ENCODE data around the gene COL18A1.
"Not testable (repeated sequence)": the region's sequence is repeated elsewhere in the genome, so short reads cannot be mapped to it uniquely, and the experiment has no call there.

COL18A1 gene

GRCh38 chr21:45433301-45433700 lies 28.3 kb downstream of the COL18A1 start:
- Histone ChIP-seq H3K4me1 (ENCODE audit: control insufficient read depth, insufficient read depth, low read length) (peaks cover 42% of the 10 kb centered on the region), H3K36me3 (ENCODE audit: control insufficient read depth, insufficient read depth, low read length) (peaks cover 9% of the 10 kb centered on the region)

GRCh38 chr21:45433911-45434644 lies 29.1 kb downstream of the COL18A1 start:
- Histone ChIP-seq H3K36me3 (ENCODE audit: control insufficient read depth, insufficient read depth, low read length) (peaks cover 6% of the 10 kb centered on the region), H3K9me3 (ENCODE audit: control insufficient read depth, insufficient read depth, low read length) (no peaks in the 10 kb centered on the region), H3K9ac (ENCODE audit: low read depth, low read length) (0 out of 2 replicates have a peak overlapping the region, but pooled peaks have one; percentile 25), H3K27ac (ENCODE audit: low read depth, low read length) (no peak overlapping the region), H3K27me3 (ENCODE audit: control insufficient read depth, insufficient read depth, low read length) (no peaks in the 10 kb centered on the region), H3K4me1 (ENCODE audit: control insufficient read depth, insufficient read depth, low read length) (peaks cover 43% of the 10 kb centered on the region), H3K4me3 (ENCODE audit: low read depth, low read length) (no peak overlapping the region)

More at GRCh38 chr21:45433301-45433700, 28.3 kb downstream of the COL18A1 start:
- H3K27ac ChIP-seq (ENCODE audit: low read depth, low read length), result no peak overlapping the region
- no peaks in the 10 kb centered on the region for H3K27me3 ChIP-seq (ENCODE audit: control insufficient read depth, insufficient read depth, low read length)
- no peak overlapping the region for H3K4me3 ChIP-seq (ENCODE audit: low read depth, low read length)
- no peak overlapping the region for H3K9ac ChIP-seq (ENCODE audit: low read depth, low read length)
- H3K9me3 ChIP-seq (ENCODE audit: control insufficient read depth, insufficient read depth, low read length), result no peaks in the 10 kb centered on the region

- Histone ChIP-seq H3K27ac (ENCODE audit: low read depth, low read length) (no peak overlapping the region), H3K4me1 (ENCODE audit: control insufficient read depth, insufficient read depth, low read length) (peaks cover 39% of the 10 kb centered on the region), H3K27me3 (ENCODE audit: control insufficient read depth, insufficient read depth, low read length) (no peaks in the 10 kb centered on the region), H3K4me3 (ENCODE audit: low read depth, low read length) (no peak overlapping the region), H3K9me3 (ENCODE audit: control insufficient read depth, insufficient read depth, low read length) (no peaks in the 10 kb centered on the region), H3K36me3 (ENCODE audit: control insufficient read depth, insufficient read depth, low read length) (peaks cover 3% of the 10 kb centered on the region; the same call in 1 of the 2 replicates), H3K9ac (ENCODE audit: low read depth, low read length) (no peak overlapping the region)
Observed at GRCh38 chr21:45434645-45435217, 29.8 kb downstream of the COL18A1 start.

GRCh38 chr21:45435405-45435981 lies 30.5 kb downstream of the COL18A1 start:
- Histone ChIP-seq H3K4me3 (ENCODE audit: low read depth, low read length) (no peak overlapping the region), H3K9ac (ENCODE audit: low read depth, low read length) (no peak overlapping the region), H3K9me3 (ENCODE audit: control insufficient read depth, insufficient read depth, low read length) (no peaks in the 10 kb centered on the region), H3K27me3 (ENCODE audit: control insufficient read depth, insufficient read depth, low read length) (no peaks in the 10 kb centered on the region), H3K36me3 (ENCODE audit: control insufficient read depth, insufficient read depth, low read length) (peaks cover 3% of the 10 kb centered on the region; the same call in 1 of the 2 replicates), H3K27ac (ENCODE audit: low read depth, low read length) (no peak overlapping the region), H3K4me1 (ENCODE audit: control insufficient read depth, insufficient read depth, low read length) (peaks cover 32% of the 10 kb centered on the region)

GRCh38 chr21:45436351-45437065 lies 31.5 kb downstream of the COL18A1 start:
- H3K27me3 ChIP-seq (ENCODE audit: control insufficient read depth, insufficient read depth, low read length), result no peaks in the 10 kb centered on the region
- peaks cover 3% of the 10 kb centered on the region; the same call in 1 of the 2 replicates for H3K36me3 ChIP-seq (ENCODE audit: control insufficient read depth, insufficient read depth, low read length)
- no peak overlapping the region for H3K4me3 ChIP-seq (ENCODE audit: low read depth, low read length)
- H3K4me1 ChIP-seq (ENCODE audit: control insufficient read depth, insufficient read depth, low read length), result peaks cover 26% of the 10 kb centered on the region
- H3K27ac ChIP-seq (ENCODE audit: low read depth, low read length), result no peak overlapping the region
- H3K9ac ChIP-seq (ENCODE audit: low read depth, low read length), result no peak overlapping the region
- H3K9me3 ChIP-seq (ENCODE audit: control insufficient read depth, insufficient read depth, low read length), result no peaks in the 10 kb centered on the region

- H3K4me1 ChIP-seq (ENCODE audit: control insufficient read depth, insufficient read depth, low read length), result peaks cover 19% of the 10 kb centered on the region
- H3K9me3 ChIP-seq (ENCODE audit: control insufficient read depth, insufficient read depth, low read length); H3K36me3 ChIP-seq (ENCODE audit: control insufficient read depth, insufficient read depth, low read length); H3K9ac ChIP-seq (ENCODE audit: low read depth, low read length); H3K4me3 ChIP-seq (ENCODE audit: low read depth, low read length); H3K27me3 ChIP-seq (ENCODE audit: control insufficient read depth, insufficient read depth, low read length); H3K27ac ChIP-seq (ENCODE audit: low read depth, low read length): not testable (repeated sequence)
Observed at GRCh38 chr21:45437844-45438243, 32.9 kb downstream of the COL18A1 start.

GRCh38 chr21:45438391-45439145 lies 33.6 kb downstream of the COL18A1 start:
- Histone ChIP-seq H3K36me3 (ENCODE audit: control insufficient read depth, insufficient read depth, low read length) (peaks cover 3% of the 10 kb centered on the region; the same call in 1 of the 2 replicates), H3K9ac (ENCODE audit: low read depth, low read length) (no peak overlapping the region), H3K27me3 (ENCODE audit: control insufficient read depth, insufficient read depth, low read length) (no peaks in the 10 kb centered on the region), H3K9me3 (ENCODE audit: control insufficient read depth, insufficient read depth, low read length) (no peaks in the 10 kb centered on the region), H3K27ac (ENCODE audit: low read depth, low read length) (peak overlapping the region; percentile 40), H3K4me1 (ENCODE audit: control insufficient read depth, insufficient read depth, low read length) (peaks cover 12% of the 10 kb centered on the region; the same call in 1 of the 2 replicates), H3K4me3 (ENCODE audit: low read depth, low read length) (no peak overlapping the region)

- no peaks in the 10 kb centered on the region for H3K27me3 ChIP-seq (ENCODE audit: control insufficient read depth, insufficient read depth, low read length)
- peaks cover 5% of the 10 kb centered on the region; the same call in 1 of the 2 replicates for H3K4me1 ChIP-seq (ENCODE audit: control insufficient read depth, insufficient read depth, low read length)
- no peaks in the 10 kb centered on the region for H3K9me3 ChIP-seq (ENCODE audit: control insufficient read depth, insufficient read depth, low read length)
- H3K9ac ChIP-seq (ENCODE audit: low read depth, low read length), result no peak overlapping the region
- peaks cover 3% of the 10 kb centered on the region; the same call in 1 of the 2 replicates for H3K36me3 ChIP-seq (ENCODE audit: control insufficient read depth, insufficient read depth, low read length)
- H3K4me3 ChIP-seq (ENCODE audit: low read depth, low read length), result no peak overlapping the region
- H3K27ac ChIP-seq (ENCODE audit: low read depth, low read length), result peak overlapping the region; percentile 40
Observed at GRCh38 chr21:45439161-45439872, 34.4 kb downstream of the COL18A1 start.

GRCh38 chr21:45439901-45440461 lies 35.0 kb downstream of the COL18A1 start:
- no peak overlapping the region for H3K27ac ChIP-seq (ENCODE audit: low read depth, low read length)
- H3K4me3 ChIP-seq (ENCODE audit: low read depth, low read length), result no peak overlapping the region
- H3K4me1 ChIP-seq (ENCODE audit: control insufficient read depth, insufficient read depth, low read length), result peaks cover 4% of the 10 kb centered on the region; the same call in 1 of the 2 replicates
- no peak overlapping the region for H3K9ac ChIP-seq (ENCODE audit: low read depth, low read length)
- peaks cover 3% of the 10 kb centered on the region; the same call in 1 of the 2 replicates for H3K36me3 ChIP-seq (ENCODE audit: control insufficient read depth, insufficient read depth, low read length)
- H3K27me3 ChIP-seq (ENCODE audit: control insufficient read depth, insufficient read depth, low read length), result no peaks in the 10 kb centered on the region
- no peaks in the 10 kb centered on the region for H3K9me3 ChIP-seq (ENCODE audit: control insufficient read depth, insufficient read depth, low read length)
